Uterus (tissue), 2 donors: ENCODE results near the gene RHOH.

Source experiments
- CTCF ChIP-seq, 4 experiments: fragments of 200-600 bp in 2 of 4; fragments of 450-650 bp in 2 of 4; sonication (generic) in 2 of 4; IDR thresholded peaks; one replicate each; pipeline ENCODE4 v1.5.1; 2016 to 2019; ENCODE audit warnings: antibody characterized with exemption in 4 of 4, mild to moderate bottlenecking in 2 of 4, moderate library complexity in 1 of 4
- POLR2A ChIP-seq, 2 donors: fragments of 450-650 bp; IDR thresholded peaks; one replicate each; pipeline ENCODE4 v1.6.1; 2016; ENCODE audit warnings: antibody characterized with exemption in 2 of 2, mild to moderate bottlenecking in 1 of 2, moderate library complexity in 1 of 2

GRCh38 chr4:40195182-40196177 is 1.4 kb upstream of the RHOH start:
- TF ChIP-seq POLR2A (IDR thresholded peaks at IDR 0.05) (no peak), CTCF (IDR thresholded peaks at IDR 0.05) (no peak)
